Mucosa of rectum (tissue), 2 donors: ENCODE measurements around the gene C17orf100.
"Not testable (repeated sequence)": the region's sequence is repeated elsewhere in the genome, so short reads cannot be mapped to it uniquely, and the experiment has no call there.

ENCODE experiments used
- H3K27ac ChIP-seq, 2 donors: one replicate each; pipeline ENCODE4 v1.7.0; 2013; ENCODE audit warnings: inconsistent platforms in 2 of 2, low read depth in 2 of 2, low read length in 2 of 2
- H3K27me3 ChIP-seq, 2 donors: one replicate each; pipeline ENCODE4 v1.7.0; 2013; ENCODE audit warnings: low read length in 2 of 2; ENCODE audit not compliant: control insufficient read depth in 2 of 2, insufficient read depth in 2 of 2
- H3K36me3 ChIP-seq, 2 donors: one replicate each; pipeline ENCODE4 v1.7.0; 2013; ENCODE audit warnings: low read length in 2 of 2; ENCODE audit not compliant: control insufficient read depth in 2 of 2, insufficient read depth in 2 of 2
- H3K4me1 ChIP-seq, 2 donors: one replicate each; pipeline ENCODE4 v1.7.0; 2013; ENCODE audit warnings: low read length in 2 of 2, mild to moderate bottlenecking in 1 of 2; ENCODE audit not compliant: control insufficient read depth in 2 of 2, insufficient read depth in 2 of 2
- H3K4me3 ChIP-seq, 2 donors: one replicate each; pipeline ENCODE4 v1.7.0; 2013; ENCODE audit warnings: low read length in 2 of 2
- H3K9ac ChIP-seq, 2 donors: one replicate each; pipeline ENCODE4 v1.7.0; 2013; ENCODE audit warnings: low read length in 2 of 2, low read depth in 1 of 2, mild to moderate bottlenecking in 1 of 2
- H3K9me3 ChIP-seq, 2 donors: one replicate each; pipeline ENCODE4 v1.7.0; 2013; ENCODE audit warnings: low read length in 2 of 2; ENCODE audit not compliant: control insufficient read depth in 2 of 2
- donor health status: healthy.
- donor health status: Normal muscosa, but diverticular disease.

C17orf100 gene

GRCh38 chr17:6688944-6689343 lies 37.4 kb downstream of the C17orf100 start:
- Histone ChIP-seq H3K27me3 (peaks cover 0 to 4% of the 10 kb centered on the region in 2 donors), H3K9me3 (no peaks in the 10 kb centered on the region), H3K9ac (no peak overlapping the region), H3K4me3 (no peak overlapping the region), H3K4me1 (no peaks in the 10 kb centered on the region), H3K36me3 (no peaks in the 10 kb centered on the region), H3K27ac (no peak overlapping the region)

- H3K27me3 ChIP-seq: peaks cover 0 to 4% of the 10 kb centered on the region in 2 donors
Observed at GRCh38 chr17:6690641-6691040, 39.1 kb downstream of the C17orf100 start.

GRCh38 chr17:6691546-6691945 lies 40.0 kb downstream of the C17orf100 start:
- Histone ChIP-seq H3K9ac (no peak overlapping the region), H3K4me1 (no peaks in the 10 kb centered on the region), H3K9me3 (no peaks in the 10 kb centered on the region), H3K27me3 (peaks cover 2 to 4% of the 10 kb centered on the region in 2 donors), H3K27ac (no peak overlapping the region), H3K36me3 (no peaks in the 10 kb centered on the region), H3K4me3 (no peak overlapping the region)

More at GRCh38 chr17:6690641-6691040, 39.1 kb downstream of the C17orf100 start:
- no peaks in the 10 kb centered on the region for H3K36me3 ChIP-seq
- no peak overlapping the region for H3K27ac ChIP-seq
- H3K9me3 ChIP-seq: no peaks in the 10 kb centered on the region
- no peak overlapping the region for H3K4me3 ChIP-seq
- H3K4me1 ChIP-seq: no peaks in the 10 kb centered on the region
- H3K9ac ChIP-seq: no peak overlapping the region

- not testable (repeated sequence) for H3K36me3 ChIP-seq, H3K4me1 ChIP-seq, H3K9ac ChIP-seq, H3K27me3 ChIP-seq, H3K9me3 ChIP-seq, H3K4me3 ChIP-seq, H3K27ac ChIP-seq
Observed at GRCh38 chr17:6691958-6692357, 40.4 kb downstream of the C17orf100 start.

DNA sequence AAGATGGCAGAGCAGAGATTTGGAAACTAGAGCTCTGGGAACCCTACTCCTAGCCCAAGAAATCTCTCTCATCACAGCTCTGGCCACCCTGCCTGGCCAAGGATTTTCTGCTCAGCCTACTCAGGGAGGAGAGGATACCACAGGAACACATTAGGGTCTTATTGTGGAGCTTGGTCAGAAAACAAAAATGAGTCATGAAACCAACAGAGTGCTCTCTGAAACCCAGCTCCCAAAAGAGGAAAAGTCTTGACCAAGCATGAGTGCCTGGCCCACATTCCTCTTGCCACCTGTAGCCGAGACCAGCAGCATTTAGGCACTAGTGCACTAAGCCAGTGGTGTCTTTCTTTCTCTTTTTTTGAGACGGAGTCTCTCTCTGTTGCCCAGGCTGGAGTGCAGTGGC lies 43.5 kb downstream of the C17orf100 start:
- Histone ChIP-seq H3K4me1 (no peaks in the 10 kb centered on the region), H3K27ac (no peak overlapping the region), H3K9ac (no peak overlapping the region), H3K4me3 (no peak overlapping the region), H3K9me3 (no peaks in the 10 kb centered on the region), H3K36me3 (no peaks in the 10 kb centered on the region), H3K27me3 (peaks cover 2 to 4% of the 10 kb centered on the region in 2 donors)

- Histone ChIP-seq H3K27me3 (peaks cover 2 to 4% of the 10 kb centered on the region in 2 donors), H3K9ac (no peak overlapping the region), H3K4me3 (no peak overlapping the region), H3K9me3 (no peaks in the 10 kb centered on the region), H3K36me3 (no peaks in the 10 kb centered on the region), H3K27ac (no peak overlapping the region), H3K4me1 (no peaks in the 10 kb centered on the region)
Observed at GRCh38 chr17:6695565-6695964, 44.0 kb downstream of the C17orf100 start.

DNA sequence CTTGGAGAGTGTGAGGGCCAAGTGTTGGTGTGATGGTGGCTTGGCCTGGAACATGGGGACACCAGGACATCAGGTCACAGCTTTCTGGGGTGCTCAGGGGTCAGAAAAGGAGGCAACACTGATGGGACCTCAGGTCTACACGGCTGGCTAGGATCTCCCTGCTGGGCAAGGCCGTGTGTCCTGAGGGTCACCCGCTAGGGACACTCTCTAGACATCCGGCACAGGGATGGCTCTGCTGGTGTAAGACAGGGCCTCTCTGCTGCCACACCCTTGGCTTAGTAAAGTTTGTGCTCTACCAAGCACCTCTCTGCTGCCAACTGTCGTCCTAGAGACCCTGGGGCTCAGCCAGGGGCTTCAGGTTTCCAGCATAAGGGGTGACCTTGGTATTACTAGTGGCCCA lies 45.3 kb downstream of the C17orf100 start:
- Histone ChIP-seq H3K9ac (no peak overlapping the region), H3K4me3 (no peak overlapping the region), H3K27ac (no peak overlapping the region), H3K9me3 (no peaks in the 10 kb centered on the region), H3K27me3 (peaks cover 2 to 3% of the 10 kb centered on the region in 2 donors), H3K4me1 (no peaks in the 10 kb centered on the region), H3K36me3 (no peaks in the 10 kb centered on the region)

DNA sequence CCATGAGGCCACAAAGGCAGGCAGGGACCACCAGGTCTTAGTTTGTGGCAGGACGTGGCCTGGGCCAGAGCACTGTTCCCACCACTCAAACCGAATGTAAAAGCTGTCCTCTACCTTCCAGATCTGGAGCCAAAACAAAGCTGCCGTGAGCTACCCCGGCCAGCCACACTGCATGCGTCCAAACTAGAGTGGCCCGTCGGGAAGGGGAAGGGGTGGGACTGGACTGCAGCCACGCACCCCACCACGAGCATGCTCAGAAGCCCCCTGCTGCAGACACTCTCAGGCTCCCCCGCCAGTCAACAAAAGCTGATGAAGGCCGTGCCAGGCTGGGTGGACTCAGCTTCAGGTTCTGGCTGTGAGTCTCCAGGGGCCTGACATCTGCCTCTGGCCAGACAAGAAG lies 46.4 kb downstream of the C17orf100 start:
- Histone ChIP-seq H3K4me3 (no peak overlapping the region), H3K36me3 (no peaks in the 10 kb centered on the region), H3K9ac (no peak overlapping the region), H3K27ac (no peak overlapping the region), H3K4me1 (no peaks in the 10 kb centered on the region), H3K9me3 (no peaks in the 10 kb centered on the region), H3K27me3 (peaks cover 0 to 2% of the 10 kb centered on the region in 2 donors)

DNA sequence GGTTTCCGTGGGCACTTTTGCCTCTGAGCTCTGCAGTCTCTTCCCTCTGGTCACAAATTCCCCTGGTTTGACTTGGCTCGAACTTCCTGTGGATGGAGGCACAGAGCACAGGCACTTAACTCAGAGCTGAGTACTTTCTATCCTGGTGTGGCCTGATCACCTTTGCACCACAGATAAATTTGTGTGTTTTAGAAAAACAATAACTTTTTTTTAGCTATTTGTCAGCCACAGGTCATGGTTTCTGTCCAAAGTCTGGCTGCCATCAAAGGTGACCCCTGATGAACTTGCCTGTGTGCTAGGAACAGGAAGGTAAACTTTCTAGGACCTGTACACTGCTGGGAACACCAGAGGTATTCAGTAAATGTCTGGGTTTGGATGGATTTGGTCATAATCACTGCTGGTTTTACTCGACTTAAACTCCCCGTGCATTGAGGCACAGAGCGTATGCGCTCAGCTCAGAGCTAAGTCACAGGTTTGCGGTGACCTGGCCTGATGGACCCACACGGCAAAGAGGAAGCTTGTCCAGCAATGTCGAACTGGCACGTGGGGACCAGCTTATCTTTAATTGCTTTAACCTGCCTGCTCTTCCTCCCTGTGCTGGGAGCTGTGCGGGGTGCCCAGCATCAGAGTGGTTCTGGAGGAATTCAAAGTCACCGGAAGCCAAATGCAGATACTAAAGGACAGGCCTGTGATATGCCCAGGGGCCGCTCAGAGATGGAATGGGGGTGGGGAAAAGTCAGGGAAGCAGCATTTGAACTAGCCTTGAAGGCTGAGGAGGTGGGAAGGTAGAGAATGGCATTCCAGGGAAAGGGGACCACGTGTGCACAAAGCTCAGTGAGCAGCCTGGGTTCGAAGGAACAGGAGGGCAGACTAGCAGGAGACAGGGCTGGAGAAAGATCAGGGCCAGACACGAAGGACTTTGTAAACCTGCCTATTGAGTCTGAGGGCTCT lies 48.7 kb downstream of the C17orf100 start:
- no peak overlapping the region for H3K27ac ChIP-seq
- no peaks in the 10 kb centered on the region for H3K9me3 ChIP-seq
- no peak overlapping the region for H3K9ac ChIP-seq
- peaks cover 0 to 2% of the 10 kb centered on the region in 2 donors for H3K27me3 ChIP-seq
- H3K4me1 ChIP-seq: no peaks in the 10 kb centered on the region
- H3K36me3 ChIP-seq: no peaks in the 10 kb centered on the region
- H3K4me3 ChIP-seq: no peak overlapping the region

DNA sequence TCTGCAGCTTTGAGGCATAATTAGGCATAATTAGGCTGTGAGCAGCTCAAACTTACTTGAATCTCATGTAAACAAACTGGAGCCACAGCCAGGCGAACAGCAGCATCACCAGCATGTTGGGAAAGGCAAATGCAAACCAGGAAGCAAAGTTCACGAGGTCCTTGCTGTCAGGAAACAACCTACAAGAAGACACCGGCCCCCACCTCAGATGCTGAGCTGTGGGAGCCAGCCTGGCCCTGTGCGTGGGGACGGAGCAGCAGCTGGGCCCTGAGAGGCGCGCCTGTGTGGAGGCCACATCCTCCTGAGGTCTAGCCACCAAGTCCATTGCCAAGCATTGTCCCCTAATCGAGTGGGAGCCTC lies 49.4 kb downstream of the C17orf100 start:
- H3K4me1 ChIP-seq: no peaks in the 10 kb centered on the region
- H3K36me3 ChIP-seq: no peaks in the 10 kb centered on the region
- no peak overlapping the region for H3K4me3 ChIP-seq
- no peaks in the 10 kb centered on the region for H3K9me3 ChIP-seq
- no peak overlapping the region for H3K27ac ChIP-seq
- peaks cover 0 to 4% of the 10 kb centered on the region in 2 donors for H3K27me3 ChIP-seq
- H3K9ac ChIP-seq: no peak overlapping the region
